HepG2 (cell line): ENCODE data around the gene SIN3A. TPM values are rescaled to one million over a fixed set of nuclear protein-coding genes. Genes with fewer than 3 reads are reported as not detected.

Source experiments
- BCL6 ChIP-seq: IDR thresholded peaks from 2 replicates; pipeline ENCODE4 v1.6.1; 2016; ENCODE audit warnings: missing genetic modification reagents, missing compliant biosample characterization
- CBX2 ChIP-seq, 2 experiments: fragments of 200-600 bp in 1 of 2; sonication (generic); formaldehyde crosslinking in 1 of 2; IDR thresholded peaks; 2 replicates each; pipeline versions ENCODE4 v1.7.0 to v1.8.1; 2018 to 2022; ENCODE audit warnings: low read depth in 2 of 2, low read length in 1 of 2, mild to moderate bottlenecking in 1 of 2, missing genetic modification reagents in 1 of 2
- EEA1 ChIP-seq: sonication (generic); formaldehyde crosslinking; IDR thresholded peaks from 2 replicates; pipeline ENCODE4 v1.5.1; 2020; ENCODE audit warnings: mild to moderate bottlenecking, missing genetic modification reagents, borderline replicate concordance
- FOSL2 ChIP-seq: sonication (generic); formaldehyde crosslinking; IDR thresholded peaks from 2 replicates; pipeline ENCODE4 v1.4.0; 2020; ENCODE audit warnings: missing genetic modification reagents
- GFI1 ChIP-seq: sonication (generic); formaldehyde crosslinking; IDR thresholded peaks from 2 replicates; pipeline ENCODE4 v1.5.0; 2020; ENCODE audit warnings: missing genetic modification reagents, mild to moderate bottlenecking, borderline replicate concordance
- IKZF1 ChIP-seq: fragments of 450-650 bp; IDR thresholded peaks from 2 replicates; pipeline ENCODE4 v1.7.1; 2016
- ISL2 ChIP-seq: sonication (generic); formaldehyde crosslinking; IDR thresholded peaks from 2 replicates; pipeline ENCODE4 v1.5.0; 2020; ENCODE audit warnings: missing genetic modification reagents
- JDP2 ChIP-seq: sonication (generic); formaldehyde crosslinking; IDR thresholded peaks from 2 replicates; pipeline ENCODE4 v1.8.1; 2022; ENCODE audit warnings: missing genetic modification reagents, borderline replicate concordance
- NR2F6 ChIP-seq, 2 experiments: IDR thresholded peaks; 2 replicates each; pipeline ENCODE4 v1.6.1; 2016; ENCODE audit warnings: antibody characterized with exemption in 1 of 2, mild to moderate bottlenecking in 1 of 2
- RARA ChIP-seq: IDR thresholded peaks from 2 replicates; pipeline ENCODE4 v1.6.1; 2016; ENCODE audit warnings: missing genetic modification reagents, missing compliant biosample characterization
- RBAK ChIP-seq: sonication (generic); formaldehyde crosslinking; IDR thresholded peaks from 2 replicates; pipeline ENCODE4 v1.5.1; 2020; ENCODE audit warnings: mild to moderate bottlenecking, missing genetic modification reagents
- SAP130 ChIP-seq: IDR thresholded peaks from 2 replicates; pipeline ENCODE4 v1.6.1; 2016; ENCODE audit warnings: low read depth
- TEAD3 ChIP-seq: optimal IDR thresholded peaks from 2 replicates; pipeline ENCODE3; 2016; ENCODE audit warnings: borderline replicate concordance
- ZBTB20 ChIP-seq: sonication (generic); formaldehyde crosslinking; IDR thresholded peaks from 2 replicates; pipeline ENCODE4 v1.8.1; 2023; ENCODE audit warnings: missing genetic modification reagents, low read depth, mild to moderate bottlenecking, borderline replicate concordance
- ZBTB7A ChIP-seq: sonication (generic); formaldehyde crosslinking; IDR thresholded peaks from 2 replicates; pipeline ENCODE4 v1.8.0; 2022; ENCODE audit warnings: mild to moderate bottlenecking, missing genetic modification reagents
- ZFP36L2 ChIP-seq: sonication (generic); formaldehyde crosslinking; IDR thresholded peaks from 2 replicates; pipeline ENCODE4 v1.4.0; 2020; ENCODE audit warnings: missing genetic modification reagents
- ZNF121 ChIP-seq: sonication (generic); formaldehyde crosslinking; IDR thresholded peaks from 2 replicates; pipeline ENCODE4 v1.5.0; 2020; ENCODE audit warnings: mild to moderate bottlenecking, missing genetic modification reagents
- ZNF274 ChIP-seq: sonication (generic); formaldehyde crosslinking; IDR thresholded peaks from 2 replicates; pipeline ENCODE4 v1.5.1; 2020; ENCODE audit warnings: mild to moderate bottlenecking, missing genetic modification reagents
- ZNF337 ChIP-seq: sonication (generic); formaldehyde crosslinking; IDR thresholded peaks from 2 replicates; pipeline ENCODE4 v1.5.1; 2020; ENCODE audit warnings: missing genetic modification reagents, low read depth, mild to moderate bottlenecking, borderline replicate concordance
- ZNF44 ChIP-seq: sonication (generic); formaldehyde crosslinking; IDR thresholded peaks from 2 replicates; pipeline ENCODE4 v1.5.1; 2020; ENCODE audit warnings: mild to moderate bottlenecking, missing genetic modification reagents
- ZNF678 ChIP-seq: sonication (generic); formaldehyde crosslinking; IDR thresholded peaks from 2 replicates; pipeline ENCODE4 v1.4.0; 2020; ENCODE audit warnings: mild to moderate bottlenecking, missing genetic modification reagents
- ZNF768 ChIP-seq: sonication (generic); formaldehyde crosslinking; IDR thresholded peaks from 2 replicates; pipeline ENCODE4 v1.4.0; 2020; ENCODE audit warnings: missing genetic modification reagents
- polyA plus RNA-seq, 8 experiments: library from polyadenylated mRNA; depleted of rRNA in 3 of 8; stranded (reverse) in 7 of 8; unstranded in 1 of 8; fragments of >200 nt; fragmentation: Illumina TruSeq in 4 of 8; extraction: Trizol in 4 of 8; gene quantifications; 2 replicates each; pipeline versions ENCODE4 v1.2.1 to v1.2.3, GENCODE V29; 2011 to 2016; ENCODE audit warnings: low read depth in 4 of 8, missing spikeins in 1 of 8, mixed read lengths in 1 of 8; ENCODE audit not compliant: insufficient read depth in 1 of 8
- total RNA-seq, 5 experiments: library from RNA; depleted of rRNA; stranded (reverse); fragments of >200 nt; fragmentation: Illumina TruSeq; extraction: Trizol; gene quantifications; 2 replicates each; pipeline ENCODE4 v1.2.3, GENCODE V29; 2016; ENCODE audit warnings: low read depth in 1 of 5
- TF ChIP-seq, protein P1 (sequence below): sonication (generic); formaldehyde crosslinking; IDR thresholded peaks from 2 replicates; pipeline ENCODE4 v1.4.0; 2020; ENCODE audit warnings: low read depth, mild to moderate bottlenecking, missing genetic modification reagents
- TF ChIP-seq, protein P2 (sequence below): sonication (generic); formaldehyde crosslinking; IDR thresholded peaks from 2 replicates; pipeline ENCODE4 v1.4.0; 2020; ENCODE audit warnings: missing genetic modification reagents; ENCODE audit errors: not compliant biosample characterization
- TF ChIP-seq, protein P3 (sequence below): IDR thresholded peaks from 2 replicates; pipeline ENCODE4 v1.6.1; 2012; ENCODE audit warnings: inconsistent platforms
- TF ChIP-seq, protein P4 (sequence below): sonication (generic); formaldehyde crosslinking; IDR thresholded peaks from 2 replicates; pipeline ENCODE4 v1.4.0; 2020; ENCODE audit warnings: missing genetic modification reagents
- TF ChIP-seq, protein P5 (sequence below): sonication (generic); formaldehyde crosslinking; IDR thresholded peaks from 2 replicates; pipeline ENCODE4 v1.8.0; 2023; ENCODE audit warnings: mild to moderate bottlenecking, missing genetic modification reagents

SIN3A gene
- total and polyA plus RNA-seq, 2 of the 13 experiments (the other 11 are each of a cell fraction or from before 2014, with no cell fraction given), result 16.1 to 28.1 TPM

DNA sequence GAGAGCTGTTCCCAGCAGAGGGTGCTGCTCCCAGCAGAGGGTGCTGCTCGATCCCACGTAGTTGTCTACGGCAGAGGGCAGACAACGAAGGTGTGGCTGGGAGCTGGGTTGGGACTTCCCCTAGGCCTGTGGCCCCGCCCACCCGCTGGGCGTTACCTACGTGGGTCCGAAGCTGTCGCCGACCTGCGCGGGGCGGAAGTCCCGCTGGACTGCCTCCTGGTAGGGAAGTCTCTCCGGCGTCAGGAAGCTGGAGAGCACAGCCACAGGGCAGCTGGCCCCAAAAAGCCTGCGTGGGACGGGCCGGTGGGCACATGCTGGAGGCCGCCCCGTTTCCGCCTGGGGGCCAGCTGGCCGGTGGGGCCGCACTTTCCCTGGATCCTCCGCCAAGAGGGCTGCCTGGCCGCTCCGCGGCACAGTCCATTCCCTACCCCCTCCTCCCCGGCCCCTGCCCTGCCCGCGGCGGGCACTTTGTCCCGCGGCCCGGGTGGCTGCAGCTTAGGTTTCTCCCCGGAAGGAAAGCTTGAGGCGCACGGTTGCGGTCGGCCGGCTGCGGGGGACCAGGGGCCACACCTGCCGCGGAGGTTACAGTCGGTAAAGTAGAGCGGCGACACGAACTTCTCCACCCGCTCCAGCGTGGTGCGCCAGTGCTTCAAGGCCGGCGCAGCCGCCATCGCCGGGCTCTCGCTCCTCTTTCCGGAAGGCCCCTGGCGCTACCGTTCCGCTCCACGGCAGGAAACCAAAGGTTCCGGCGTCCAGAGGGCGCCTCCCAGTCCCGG is 83.4 kb downstream of the SIN3A start, which contains the start of gene MAN2C1 (continued):
- TF ChIP-seq SAP130 (peak; percentile 80; the same call in 1 of the 2 replicates), ZBTB7A (CRISPR knock-in tag) (no peak), TEAD3 (CRISPR knock-in tag) (peak; percentile 57), ZNF768 (CRISPR knock-in tag) (peak; percentile 76), ZNF337 (CRISPR knock-in tag) (peak; percentile 83), FOSL2 (CRISPR knock-in tag) (peak; percentile 60), JDP2 (CRISPR knock-in tag) (no peak), ZBTB20 (CRISPR knock-in tag) (no peak), EEA1 (no peak; the same call in 1 of the 2 replicates), CBX2 (IDR thresholded peaks at IDR 0.05; ENCODE audit: low read depth, low read length) (no peak), CBX2 (CRISPR knock-in tag; IDR thresholded peaks at IDR 0.05; ENCODE audit: low read depth) (peak; percentile 76; the same call in 1 of the 2 replicates), ZNF274 (peak; percentile 94), ZNF121 (CRISPR knock-in tag) (peak; percentile 63; the same call in 1 of the 2 replicates), IKZF1 (no peak), NR2F6 (IDR thresholded peaks at IDR 0.05) (no peak), NR2F6 (CRISPR knock-in tag; IDR thresholded peaks at IDR 0.05) (peak; percentile 43), BCL6 (CRISPR knock-in tag) (peak; percentile 56), GFI1 (peak; percentile 69), RBAK (CRISPR knock-in tag) (no peak), ZNF44 (CRISPR knock-in tag) (no peak; the same call in 1 of the 2 replicates), ISL2 (CRISPR knock-in tag) (peak; percentile 72), ZNF678 (CRISPR knock-in tag) (no peak), ZFP36L2 (CRISPR knock-in tag) (0 out of 2 replicates have a peak, but pooled peaks have one; percentile 68), RARA (CRISPR knock-in tag) (peak; percentile 20; the same call in 1 of the 2 replicates)
- TF ChIP-seq, protein P1, sequence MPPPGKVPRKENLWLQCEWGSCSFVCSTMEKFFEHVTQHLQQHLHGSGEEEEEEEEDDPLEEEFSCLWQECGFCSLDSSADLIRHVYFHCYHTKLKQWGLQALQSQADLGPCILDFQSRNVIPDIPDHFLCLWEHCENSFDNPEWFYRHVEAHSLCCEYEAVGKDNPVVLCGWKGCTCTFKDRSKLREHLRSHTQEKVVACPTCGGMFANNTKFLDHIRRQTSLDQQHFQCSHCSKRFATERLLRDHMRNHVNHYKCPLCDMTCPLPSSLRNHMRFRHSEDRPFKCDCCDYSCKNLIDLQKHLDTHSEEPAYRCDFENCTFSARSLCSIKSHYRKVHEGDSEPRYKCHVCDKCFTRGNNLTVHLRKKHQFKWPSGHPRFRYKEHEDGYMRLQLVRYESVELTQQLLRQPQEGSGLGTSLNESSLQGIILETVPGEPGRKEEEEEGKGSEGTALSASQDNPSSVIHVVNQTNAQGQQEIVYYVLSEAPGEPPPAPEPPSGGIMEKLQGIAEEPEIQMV (CRISPR knock-in tag), result peak; percentile 32; the same call in 1 of the 2 replicates
- TF ChIP-seq, protein P2, sequence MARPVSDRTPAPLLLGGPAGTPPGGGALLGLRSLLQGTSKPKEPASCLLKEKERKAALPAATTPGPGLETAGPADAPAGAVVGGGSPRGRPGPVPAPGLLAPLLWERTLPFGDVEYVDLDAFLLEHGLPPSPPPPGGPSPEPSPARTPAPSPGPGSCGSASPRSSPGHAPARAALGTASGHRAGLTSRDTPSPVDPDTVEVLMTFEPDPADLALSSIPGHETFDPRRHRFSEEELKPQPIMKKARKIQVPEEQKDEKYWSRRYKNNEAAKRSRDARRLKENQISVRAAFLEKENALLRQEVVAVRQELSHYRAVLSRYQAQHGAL (CRISPR knock-in tag), result no peak
- TF ChIP-seq, protein P3, sequence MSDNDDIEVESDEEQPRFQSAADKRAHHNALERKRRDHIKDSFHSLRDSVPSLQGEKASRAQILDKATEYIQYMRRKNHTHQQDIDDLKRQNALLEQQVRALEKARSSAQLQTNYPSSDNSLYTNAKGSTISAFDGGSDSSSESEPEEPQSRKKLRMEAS, result peak; percentile 64; the same call in 1 of the 2 replicates
- TF ChIP-seq, protein P4, sequence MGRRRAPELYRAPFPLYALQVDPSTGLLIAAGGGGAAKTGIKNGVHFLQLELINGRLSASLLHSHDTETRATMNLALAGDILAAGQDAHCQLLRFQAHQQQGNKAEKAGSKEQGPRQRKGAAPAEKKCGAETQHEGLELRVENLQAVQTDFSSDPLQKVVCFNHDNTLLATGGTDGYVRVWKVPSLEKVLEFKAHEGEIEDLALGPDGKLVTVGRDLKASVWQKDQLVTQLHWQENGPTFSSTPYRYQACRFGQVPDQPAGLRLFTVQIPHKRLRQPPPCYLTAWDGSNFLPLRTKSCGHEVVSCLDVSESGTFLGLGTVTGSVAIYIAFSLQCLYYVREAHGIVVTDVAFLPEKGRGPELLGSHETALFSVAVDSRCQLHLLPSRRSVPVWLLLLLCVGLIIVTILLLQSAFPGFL (CRISPR knock-in tag), result peak; percentile 83; the same call in 1 of the 2 replicates
- TF ChIP-seq, protein P5, sequence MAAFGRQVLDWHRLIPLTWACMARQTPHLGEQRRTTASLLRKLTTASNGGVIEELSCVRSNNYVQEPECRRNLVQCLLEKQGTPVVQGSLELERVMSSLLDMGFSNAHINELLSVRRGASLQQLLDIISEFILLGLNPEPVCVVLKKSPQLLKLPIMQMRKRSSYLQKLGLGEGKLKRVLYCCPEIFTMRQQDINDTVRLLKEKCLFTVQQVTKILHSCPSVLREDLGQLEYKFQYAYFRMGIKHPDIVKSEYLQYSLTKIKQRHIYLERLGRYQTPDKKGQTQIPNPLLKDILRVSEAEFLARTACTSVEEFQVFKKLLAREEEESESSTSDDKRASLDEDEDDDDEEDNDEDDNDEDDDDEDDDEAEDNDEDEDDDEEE, result no peak; the same call in 1 of the 2 replicates
